Measurements from ENCODE around the gene GNAT1.

GNAT1 gene

DNA sequence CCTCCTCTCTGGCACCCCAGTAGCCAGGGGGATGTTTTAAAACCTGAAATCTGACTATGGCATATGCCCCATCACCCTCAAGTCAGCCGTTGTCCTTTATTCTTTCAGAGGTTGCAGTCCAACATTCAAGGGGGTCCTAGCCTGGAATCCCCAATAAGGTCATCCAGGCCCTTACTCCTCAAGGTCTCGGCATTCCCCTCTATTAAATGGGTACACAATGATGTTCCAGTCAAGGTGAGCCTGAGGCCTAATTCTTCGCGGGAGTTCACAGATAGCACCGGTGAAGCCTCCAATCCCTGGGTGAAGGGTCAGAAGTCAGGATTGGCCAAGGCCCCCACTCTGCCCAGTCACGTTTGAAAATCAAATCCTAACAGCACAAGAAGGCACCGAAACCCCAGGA is 44.4 kb upstream of the GNAT1 start:
- TF ChIP-seq ZC3H10 (CRISPR knock-in tag; IDR thresholded peaks at IDR 0.05) (no peak), TCF4 (CRISPR knock-in tag; IDR thresholded peaks at IDR 0.05; ENCODE audit: borderline replicate concordance) (no peak), CSDC2 (CRISPR knock-in tag; IDR thresholded peaks at IDR 0.05) (no peak), TOX (CRISPR knock-in tag; IDR thresholded peaks at IDR 0.05; ENCODE audit: borderline replicate concordance) (no peak), ZNF70 (CRISPR knock-in tag; IDR thresholded peaks at IDR 0.05) (no peak)
- no peak for ATAC-seq

DNA sequence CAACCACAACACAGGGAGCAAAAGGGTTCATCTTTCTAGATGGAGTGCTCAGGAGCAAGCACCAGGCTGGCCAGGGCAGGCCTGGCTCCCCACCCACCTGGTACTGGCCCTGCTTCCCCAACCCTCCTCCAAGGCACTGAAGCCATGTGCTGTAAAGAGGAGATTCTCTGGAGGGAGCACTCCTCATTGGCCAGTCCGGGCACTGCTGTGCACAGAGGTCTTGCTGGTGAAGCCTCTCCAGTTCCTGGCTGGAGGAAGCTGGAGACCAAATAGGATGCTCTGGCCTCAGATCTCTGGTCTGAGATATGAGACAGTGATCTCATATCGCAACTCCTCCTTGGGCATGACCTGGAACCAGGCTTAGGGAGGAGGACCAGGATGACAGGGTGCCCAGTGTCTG is 44.0 kb upstream of the GNAT1 start:
- peak; percentile 65 for ATAC-seq

DNA sequence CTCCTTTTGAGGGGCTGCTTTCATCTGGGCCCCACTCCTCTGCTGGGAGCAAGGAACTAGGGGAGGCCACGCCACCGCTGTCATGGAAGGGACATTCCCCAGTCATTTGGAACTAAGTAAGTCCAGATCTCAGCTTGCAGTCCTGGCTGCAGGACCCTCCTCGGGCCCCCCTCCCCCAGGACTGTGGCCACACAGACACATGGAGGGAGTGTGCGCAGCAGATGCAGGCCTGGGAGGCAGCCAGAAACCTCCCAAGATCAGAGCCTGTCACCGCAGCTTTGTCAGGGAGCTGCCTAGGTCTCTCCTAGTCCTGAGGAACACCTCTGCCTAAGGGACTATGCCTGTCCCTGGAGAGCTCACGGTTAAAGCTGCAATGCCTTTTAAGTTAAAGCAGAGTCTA is 43.5 kb upstream of the GNAT1 start:
- peak; percentile 80 for ATAC-seq

More for the DNA sequence above, 44.0 kb upstream of the GNAT1 start:
- TF ChIP-seq RARB (CRISPR knock-in tag; IDR thresholded peaks at IDR 0.05) (no peak), ZNF70 (CRISPR knock-in tag; IDR thresholded peaks at IDR 0.05) (0 out of 2 replicates have a peak, but pooled peaks have one; percentile 17)

DNA sequence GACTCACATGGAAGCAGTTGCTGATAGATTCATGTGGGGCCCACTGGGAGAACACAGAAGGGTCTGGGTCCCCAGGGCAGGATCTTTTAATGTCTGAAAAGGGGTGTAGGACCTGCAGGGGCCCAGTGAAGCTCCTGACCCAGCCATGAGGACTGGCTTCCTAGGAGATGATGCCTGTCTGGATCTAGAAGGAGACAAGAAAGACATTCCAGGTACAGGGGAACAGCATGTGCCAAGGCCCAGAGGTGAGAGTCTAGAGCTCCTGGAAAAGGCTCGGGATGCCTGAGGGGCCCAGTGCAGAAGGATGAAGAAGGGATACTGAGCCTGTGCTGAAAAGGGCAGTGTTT is 41.0 kb upstream of the GNAT1 start:
- TF ChIP-seq ZFP3 (CRISPR knock-in tag; IDR thresholded peaks at IDR 0.05) (no peak), TCF4 (CRISPR knock-in tag; IDR thresholded peaks at IDR 0.05; ENCODE audit: borderline replicate concordance) (no peak), SNAI2 (CRISPR knock-in tag; IDR thresholded peaks at IDR 0.05) (no peak), BACH2 (CRISPR knock-in tag; IDR thresholded peaks at IDR 0.05; ENCODE audit: borderline replicate concordance) (no peak), RARB (CRISPR knock-in tag; IDR thresholded peaks at IDR 0.05) (no peak), GLIS3 (CRISPR knock-in tag; IDR thresholded peaks at IDR 0.05) (no peak), OSR1 (CRISPR knock-in tag; IDR thresholded peaks at IDR 0.05) (no peak), PPARA (CRISPR knock-in tag; IDR thresholded peaks at IDR 0.05; ENCODE audit: borderline replicate concordance) (no peak)
- TF ChIP-seq, protein P1, sequence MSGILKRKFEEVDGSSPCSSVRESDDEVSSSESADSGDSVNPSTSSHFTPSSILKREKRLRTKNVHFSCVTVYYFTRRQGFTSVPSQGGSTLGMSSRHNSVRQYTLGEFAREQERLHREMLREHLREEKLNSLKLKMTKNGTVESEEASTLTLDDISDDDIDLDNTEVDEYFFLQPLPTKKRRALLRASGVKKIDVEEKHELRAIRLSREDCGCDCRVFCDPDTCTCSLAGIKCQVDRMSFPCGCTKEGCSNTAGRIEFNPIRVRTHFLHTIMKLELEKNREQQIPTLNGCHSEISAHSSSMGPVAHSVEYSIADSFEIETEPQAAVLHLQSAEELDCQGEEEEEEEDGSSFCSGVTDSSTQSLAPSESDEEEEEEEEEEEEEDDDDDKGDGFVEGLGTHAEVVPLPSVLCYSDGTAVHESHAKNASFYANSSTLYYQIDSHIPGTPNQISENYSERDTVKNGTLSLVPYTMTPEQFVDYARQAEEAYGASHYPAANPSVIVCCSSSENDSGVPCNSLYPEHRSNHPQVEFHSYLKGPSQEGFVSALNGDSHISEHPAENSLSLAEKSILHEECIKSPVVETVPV (CRISPR knock-in tag; IDR thresholded peaks at IDR 0.05), result no peak
- TF ChIP-seq, protein P2, sequence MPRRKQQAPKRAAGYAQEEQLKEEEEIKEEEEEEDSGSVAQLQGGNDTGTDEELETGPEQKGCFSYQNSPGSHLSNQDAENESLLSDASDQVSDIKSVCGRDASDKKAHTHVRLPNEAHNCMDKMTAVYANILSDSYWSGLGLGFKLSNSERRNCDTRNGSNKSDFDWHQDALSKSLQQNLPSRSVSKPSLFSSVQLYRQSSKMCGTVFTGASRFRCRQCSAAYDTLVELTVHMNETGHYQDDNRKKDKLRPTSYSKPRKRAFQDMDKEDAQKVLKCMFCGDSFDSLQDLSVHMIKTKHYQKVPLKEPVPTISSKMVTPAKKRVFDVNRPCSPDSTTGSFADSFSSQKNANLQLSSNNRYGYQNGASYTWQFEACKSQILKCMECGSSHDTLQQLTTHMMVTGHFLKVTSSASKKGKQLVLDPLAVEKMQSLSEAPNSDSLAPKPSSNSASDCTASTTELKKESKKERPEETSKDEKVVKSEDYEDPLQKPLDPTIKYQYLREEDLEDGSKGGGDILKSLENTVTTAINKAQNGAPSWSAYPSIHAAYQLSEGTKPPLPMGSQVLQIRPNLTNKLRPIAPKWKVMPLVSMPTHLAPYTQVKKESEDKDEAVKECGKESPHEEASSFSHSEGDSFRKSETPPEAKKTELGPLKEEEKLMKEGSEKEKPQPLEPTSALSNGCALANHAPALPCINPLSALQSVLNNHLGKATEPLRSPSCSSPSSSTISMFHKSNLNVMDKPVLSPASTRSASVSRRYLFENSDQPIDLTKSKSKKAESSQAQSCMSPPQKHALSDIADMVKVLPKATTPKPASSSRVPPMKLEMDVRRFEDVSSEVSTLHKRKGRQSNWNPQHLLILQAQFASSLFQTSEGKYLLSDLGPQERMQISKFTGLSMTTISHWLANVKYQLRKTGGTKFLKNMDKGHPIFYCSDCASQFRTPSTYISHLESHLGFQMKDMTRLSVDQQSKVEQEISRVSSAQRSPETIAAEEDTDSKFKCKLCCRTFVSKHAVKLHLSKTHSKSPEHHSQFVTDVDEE (CRISPR knock-in tag; IDR thresholded peaks at IDR 0.05), result no peak
- TF ChIP-seq, protein P3, sequence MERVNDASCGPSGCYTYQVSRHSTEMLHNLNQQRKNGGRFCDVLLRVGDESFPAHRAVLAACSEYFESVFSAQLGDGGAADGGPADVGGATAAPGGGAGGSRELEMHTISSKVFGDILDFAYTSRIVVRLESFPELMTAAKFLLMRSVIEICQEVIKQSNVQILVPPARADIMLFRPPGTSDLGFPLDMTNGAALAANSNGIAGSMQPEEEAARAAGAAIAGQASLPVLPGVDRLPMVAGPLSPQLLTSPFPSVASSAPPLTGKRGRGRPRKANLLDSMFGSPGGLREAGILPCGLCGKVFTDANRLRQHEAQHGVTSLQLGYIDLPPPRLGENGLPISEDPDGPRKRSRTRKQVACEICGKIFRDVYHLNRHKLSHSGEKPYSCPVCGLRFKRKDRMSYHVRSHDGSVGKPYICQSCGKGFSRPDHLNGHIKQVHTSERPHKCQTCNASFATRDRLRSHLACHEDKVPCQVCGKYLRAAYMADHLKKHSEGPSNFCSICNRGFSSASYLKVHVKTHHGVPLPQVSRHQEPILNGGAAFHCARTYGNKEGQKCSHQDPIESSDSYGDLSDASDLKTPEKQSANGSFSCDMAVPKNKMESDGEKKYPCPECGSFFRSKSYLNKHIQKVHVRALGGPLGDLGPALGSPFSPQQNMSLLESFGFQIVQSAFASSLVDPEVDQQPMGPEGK (CRISPR knock-in tag; IDR thresholded peaks at IDR 0.05; ENCODE audit: borderline replicate concordance), result no peak
- ATAC-seq, result no peak

More for the DNA sequence above, 43.5 kb upstream of the GNAT1 start:
- peak; percentile 94 for TF ChIP-seq TCF4 (CRISPR knock-in tag; IDR thresholded peaks at IDR 0.05; ENCODE audit: borderline replicate concordance)
- no peak for TF ChIP-seq ARNTL (CRISPR knock-in tag; IDR thresholded peaks at IDR 0.05; ENCODE audit: borderline replicate concordance, low read depth)

DNA sequence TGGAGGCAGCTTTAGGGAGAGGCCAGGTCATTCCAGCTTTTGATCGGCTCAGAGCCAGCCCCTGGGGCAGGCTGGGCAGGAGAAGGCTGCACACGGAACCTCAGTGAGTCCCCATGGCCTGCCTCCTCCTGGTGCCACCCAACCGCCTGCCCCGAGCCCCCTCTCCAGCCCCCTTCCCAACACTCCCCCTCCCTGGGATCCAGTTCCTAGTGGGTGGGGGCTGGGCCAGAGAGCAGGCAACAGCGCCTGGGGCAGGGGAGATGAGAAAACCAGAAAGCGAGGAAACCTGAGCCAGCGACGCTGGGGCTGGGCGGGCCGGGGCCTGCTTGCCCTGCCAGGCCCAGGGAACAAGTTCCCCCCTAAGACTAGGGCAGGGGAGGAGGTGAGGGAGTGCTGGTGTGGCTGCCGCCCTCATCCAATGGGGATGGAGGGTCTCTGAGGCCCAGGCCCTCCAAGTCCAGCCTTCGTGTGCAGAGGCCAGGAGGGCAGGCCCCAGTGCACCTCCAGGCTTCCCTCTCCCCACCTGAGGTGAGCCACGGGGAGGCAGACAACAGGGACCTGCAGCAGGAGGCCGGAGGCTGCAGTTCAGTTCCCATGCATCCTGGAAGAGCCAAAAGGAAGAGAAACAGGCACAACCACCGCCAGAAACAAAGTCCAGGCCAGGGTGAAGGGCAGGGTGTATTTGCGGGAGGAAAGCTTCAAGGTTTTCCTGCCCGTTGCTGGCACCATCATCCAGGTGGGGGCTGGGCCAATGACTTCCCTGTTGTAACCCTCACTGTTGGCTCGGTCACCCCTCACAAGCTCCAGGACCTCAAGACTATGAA is 40.3 kb upstream of the GNAT1 start:
- no peak for ATAC-seq
- TF ChIP-seq PPARA (CRISPR knock-in tag; IDR thresholded peaks at IDR 0.05; ENCODE audit: borderline replicate concordance) (no peak), ESRRG (CRISPR knock-in tag; IDR thresholded peaks at IDR 0.05) (no peak), OSR1 (CRISPR knock-in tag; IDR thresholded peaks at IDR 0.05) (no peak), ZC3H10 (CRISPR knock-in tag; IDR thresholded peaks at IDR 0.05) (no peak), CSDC2 (CRISPR knock-in tag; IDR thresholded peaks at IDR 0.05) (no peak), ZNF8 (CRISPR knock-in tag; IDR thresholded peaks at IDR 0.05) (no peak), TCF4 (CRISPR knock-in tag; IDR thresholded peaks at IDR 0.05; ENCODE audit: borderline replicate concordance) (no peak), GLIS3 (CRISPR knock-in tag; IDR thresholded peaks at IDR 0.05) (no peak), SNAI2 (CRISPR knock-in tag; IDR thresholded peaks at IDR 0.05) (no peak), ISL1 (CRISPR knock-in tag; IDR thresholded peaks at IDR 0.05) (no peak), ZNF70 (CRISPR knock-in tag; IDR thresholded peaks at IDR 0.05) (no peak), ARNTL (CRISPR knock-in tag; IDR thresholded peaks at IDR 0.05; ENCODE audit: borderline replicate concordance, low read depth) (no peak)
- TF ChIP-seq, protein P2 (CRISPR knock-in tag; IDR thresholded peaks at IDR 0.05), result no peak
- TF ChIP-seq, protein P1 (CRISPR knock-in tag; IDR thresholded peaks at IDR 0.05), result no peak
- TF ChIP-seq, protein P4, sequence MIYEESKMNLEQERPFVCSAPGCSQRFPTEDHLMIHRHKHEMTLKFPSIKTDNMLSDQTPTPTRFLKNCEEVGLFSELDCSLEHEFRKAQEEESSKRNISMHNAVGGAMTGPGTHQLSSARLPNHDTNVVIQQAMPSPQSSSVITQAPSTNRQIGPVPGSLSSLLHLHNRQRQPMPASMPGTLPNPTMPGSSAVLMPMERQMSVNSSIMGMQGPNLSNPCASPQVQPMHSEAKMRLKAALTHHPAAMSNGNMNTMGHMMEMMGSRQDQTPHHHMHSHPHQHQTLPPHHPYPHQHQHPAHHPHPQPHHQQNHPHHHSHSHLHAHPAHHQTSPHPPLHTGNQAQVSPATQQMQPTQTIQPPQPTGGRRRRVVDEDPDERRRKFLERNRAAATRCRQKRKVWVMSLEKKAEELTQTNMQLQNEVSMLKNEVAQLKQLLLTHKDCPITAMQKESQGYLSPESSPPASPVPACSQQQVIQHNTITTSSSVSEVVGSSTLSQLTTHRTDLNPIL (CRISPR knock-in tag; IDR thresholded peaks at IDR 0.05; ENCODE audit: low read depth), result no peak

Measured in SK-N-SH treated with all-trans-retinoic acid at 6 μM for 48 hours (cell line).